NCI-H2227 (cell line): ENCODE measurements around the gene KRT40.
"Not testable (repeated sequence)": the region's sequence is repeated elsewhere in the genome, so short reads cannot be mapped to it uniquely, and the experiment has no call there.

ENCODE experiments used
- DNase-seq: peaks from one replicate; lab custom pipeline; 2025; ENCODE audit not compliant: unreplicated experiment; lab: John Stamatoyannopoulos, UW

The KRT40 gene

GRCh38 chr17:40984226-40984625, at the start of gene KRT40:
Gene KRT40, minus strand, starts transcription at chr17:40984326. Its CDS starts 53 bp downstream, at chr17:40984273.
- no peak for DNase-seq

GRCh38 chr17:41029633-41030245, 45.6 kb upstream of the KRT40 start, which contains the start of gene KRTAP1-4:
Gene KRTAP1-4, minus strand, starts transcription at chr17:41030195. Its CDS starts 117 bp downstream, at chr17:41030078.
- DNase-seq: no peak

- no peak for DNase-seq
These were observed 42.8 kb upstream of the KRT40 start, which contains the start of gene KRTAP1-5 for GRCh38 chr17:41026715-41027471. Gene KRTAP1-5, minus strand, starts transcription at chr17:41027208. Its CDS starts 53 bp downstream, at chr17:41027155.

GRCh38 chr17:41024697-41025096, 40.6 kb upstream of the KRT40 start:
- DNase-seq: no peak

GRCh38 chr17:41020336-41020735, 36.2 kb upstream of the KRT40 start:
- no peak for DNase-seq

GRCh38 chr17:41019415-41019814, 35.3 kb upstream of the KRT40 start:
- no peak for DNase-seq

- no peak for DNase-seq
These were observed 34.4 kb upstream of the KRT40 start for GRCh38 chr17:41018541-41018940.

- no peak for DNase-seq
These were observed 32.6 kb upstream of the KRT40 start for GRCh38 chr17:41016578-41017215.

GRCh38 chr17:41015454-41015853, 31.3 kb upstream of the KRT40 start:
- no peak for DNase-seq

GRCh38 chr17:41013606-41014005, 29.5 kb upstream of the KRT40 start:
- peak; percentile 41 for DNase-seq

- DNase-seq: no peak
These were observed 29.1 kb upstream of the KRT40 start for GRCh38 chr17:41013181-41013580.

GRCh38 chr17:41012326-41013120, 28.4 kb upstream of the KRT40 start:
- no peak for DNase-seq

GRCh38 chr17:41010441-41010840, 26.3 kb upstream of the KRT40 start:
- DNase-seq: no peak

- DNase-seq: no peak
These were observed 25.8 kb upstream of the KRT40 start for GRCh38 chr17:41009936-41010335.

- no peak for DNase-seq
These were observed 25.2 kb upstream of the KRT40 start for GRCh38 chr17:41009301-41009760.

- no peak for DNase-seq
These were observed 24.7 kb upstream of the KRT40 start, which contains the start of gene KRTAP3-1 for GRCh38 chr17:41008811-41009210. Gene KRTAP3-1, minus strand, starts transcription at chr17:41009128. Its CDS starts 54 bp downstream, at chr17:41009074.

GRCh38 chr17:41004397-41004796, 20.3 kb upstream of the KRT40 start:
- DNase-seq: no peak

GRCh38 chr17:41003926-41004325, 19.8 kb upstream of the KRT40 start:
- DNase-seq: no peak

- no peak for DNase-seq
These were observed 18.7 kb upstream of the KRT40 start for GRCh38 chr17:41002814-41003213.

GRCh38 chr17:41001795-41002194, 17.7 kb upstream of the KRT40 start:
- no peak for DNase-seq

- not testable (repeated sequence) for DNase-seq
These were observed 15.4 kb upstream of the KRT40 start, which contains the start of gene KRTAP3-2 for GRCh38 chr17:40999563-40999962. Gene KRTAP3-2, minus strand, starts transcription at chr17:40999906. Its CDS starts 53 bp downstream, at chr17:40999853.
